Measurements from ENCODE around the gene SALL4.
"Not testable (repeated sequence)": the region's sequence is repeated elsewhere in the genome, so short reads cannot be mapped to it uniquely, and the experiment has no call there.

SALL4 gene

GRCh38 chr20:51830538-51830937 is 28.2 kb upstream of the SALL4 start:
- H3K79me2 ChIP-seq (ENCODE audit: low read length): no peaks in the 10 kb centered on the region

GRCh38 chr20:51828762-51829161 is 26.4 kb upstream of the SALL4 start:
- Histone ChIP-seq H3K27ac (ENCODE audit: low read length) (no peak overlapping the region), H4K20me1 (ENCODE audit: insufficient read depth, low read length) (peaks cover 3% of the 10 kb centered on the region; the same call in 1 of the 2 replicates), H3K79me2 (ENCODE audit: low read length) (no peaks in the 10 kb centered on the region), H3K9me3 (ENCODE audit: insufficient read depth, low read length) (no peaks in the 10 kb centered on the region), H3K4me1 (ENCODE audit: low read length) (peaks cover 8% of the 10 kb centered on the region), H2AFZ (ENCODE audit: low read depth, low read length) (no peak overlapping the region), H3K27me3 (ENCODE audit: low read depth, low read length) (peaks cover 5% of the 10 kb centered on the region; the same call in 1 of the 2 replicates), H3K4me3 (ENCODE audit: low read length) (no peak overlapping the region), H3K9ac (ENCODE audit: low read length) (no peak overlapping the region), H3K4me2 (ENCODE audit: low read length) (no peak overlapping the region), H3K36me3 (replicated peaks; ENCODE audit: low read depth, low read length) (no peaks in the 10 kb centered on the region)
- TF ChIP-seq EZH2phosphoT487 (IDR thresholded peaks at IDR 0.05; ENCODE audit: low read depth) (no peak), CTCF (IDR thresholded peaks at IDR 0.05; ENCODE audit: low read depth, low read length) (no peak)

More at GRCh38 chr20:51830538-51830937, 28.2 kb upstream of the SALL4 start:
- Histone ChIP-seq H3K27me3 (ENCODE audit: low read depth, low read length) (peaks cover 5% of the 10 kb centered on the region; the same call in 1 of the 2 replicates), H3K9me3 (ENCODE audit: insufficient read depth, low read length) (no peaks in the 10 kb centered on the region), H3K4me3 (ENCODE audit: low read length) (no peak overlapping the region), H3K36me3 (replicated peaks; ENCODE audit: low read depth, low read length) (no peaks in the 10 kb centered on the region), H3K4me2 (ENCODE audit: low read length) (no peak overlapping the region), H4K20me1 (ENCODE audit: insufficient read depth, low read length) (peaks cover 3% of the 10 kb centered on the region; the same call in 1 of the 2 replicates), H3K27ac (ENCODE audit: low read length) (no peak overlapping the region), H2AFZ (ENCODE audit: low read depth, low read length) (no peak overlapping the region), H3K9ac (ENCODE audit: low read length) (no peak overlapping the region), H3K4me1 (ENCODE audit: low read length) (peaks cover 8% of the 10 kb centered on the region)
- TF ChIP-seq CTCF (IDR thresholded peaks at IDR 0.05; ENCODE audit: low read depth, low read length) (no peak), EZH2phosphoT487 (IDR thresholded peaks at IDR 0.05; ENCODE audit: low read depth) (no peak)

GRCh38 chr20:51826372-51826771 is 24.1 kb upstream of the SALL4 start:
- TF ChIP-seq CTCF (IDR thresholded peaks at IDR 0.05; ENCODE audit: low read depth, low read length) (no peak), EZH2phosphoT487 (IDR thresholded peaks at IDR 0.05; ENCODE audit: low read depth) (no peak)
- H3K36me3 ChIP-seq (replicated peaks; ENCODE audit: low read depth, low read length): no peaks in the 10 kb centered on the region

GRCh38 chr20:51818479-51819008 is 16.2 kb upstream of the SALL4 start:
- TF ChIP-seq EZH2phosphoT487 (IDR thresholded peaks at IDR 0.05; ENCODE audit: low read depth) (no peak), CTCF (IDR thresholded peaks at IDR 0.05; ENCODE audit: low read depth, low read length) (no peak)
- H2AFZ ChIP-seq (ENCODE audit: low read depth, low read length): no peak overlapping the region
- no peak overlapping the region for H3K27ac ChIP-seq (ENCODE audit: low read length)
- H3K36me3 ChIP-seq (replicated peaks; ENCODE audit: low read depth, low read length): no peaks in the 10 kb centered on the region
- no peaks in the 10 kb centered on the region for H4K20me1 ChIP-seq (ENCODE audit: insufficient read depth, low read length)
- no peak overlapping the region for H3K9ac ChIP-seq (ENCODE audit: low read length)
- H3K27me3 ChIP-seq (ENCODE audit: low read depth, low read length): peaks cover 7% of the 10 kb centered on the region; the same call in 1 of the 2 replicates
- H3K9me3 ChIP-seq (ENCODE audit: insufficient read depth, low read length): no peaks in the 10 kb centered on the region
- H3K79me2 ChIP-seq (ENCODE audit: low read length): no peaks in the 10 kb centered on the region
- H3K4me3 ChIP-seq (ENCODE audit: low read length): no peak overlapping the region
- H3K4me2 ChIP-seq (ENCODE audit: low read length): no peak overlapping the region
- no peaks in the 10 kb centered on the region for H3K4me1 ChIP-seq (ENCODE audit: low read length)

More at GRCh38 chr20:51826372-51826771, 24.1 kb upstream of the SALL4 start:
- no peak overlapping the region for H3K4me2 ChIP-seq (ENCODE audit: low read length)
- H3K4me1 ChIP-seq (ENCODE audit: low read length): peaks cover 8% of the 10 kb centered on the region
- no peaks in the 10 kb centered on the region for H3K79me2 ChIP-seq (ENCODE audit: low read length)
- H3K9ac ChIP-seq (ENCODE audit: low read length): no peak overlapping the region
- H3K4me3 ChIP-seq (ENCODE audit: low read length): no peak overlapping the region
- no peak overlapping the region for H2AFZ ChIP-seq (ENCODE audit: low read depth, low read length)
- H3K27ac ChIP-seq (ENCODE audit: low read length): no peak overlapping the region
- peaks cover 3% of the 10 kb centered on the region; the same call in 1 of the 2 replicates for H3K27me3 ChIP-seq (ENCODE audit: low read depth, low read length)
- no peaks in the 10 kb centered on the region for H3K9me3 ChIP-seq (ENCODE audit: insufficient read depth, low read length)
- peaks cover 3% of the 10 kb centered on the region; the same call in 1 of the 2 replicates for H4K20me1 ChIP-seq (ENCODE audit: insufficient read depth, low read length)

- not testable (repeated sequence) for H3K9ac ChIP-seq (ENCODE audit: low read length); H3K36me3 ChIP-seq (replicated peaks; ENCODE audit: low read depth, low read length); H3K27ac ChIP-seq (ENCODE audit: low read length); H3K4me3 ChIP-seq (ENCODE audit: low read length); H4K20me1 ChIP-seq (ENCODE audit: insufficient read depth, low read length); H2AFZ ChIP-seq (ENCODE audit: low read depth, low read length); H3K4me1 ChIP-seq (ENCODE audit: low read length); H3K9me3 ChIP-seq (ENCODE audit: insufficient read depth, low read length); H3K4me2 ChIP-seq (ENCODE audit: low read length); H3K79me2 ChIP-seq (ENCODE audit: low read length)
- H3K27me3 ChIP-seq (ENCODE audit: low read depth, low read length): peaks cover 16% of the 10 kb centered on the region
Measured at GRCh38 chr20:51816856-51817255, 14.5 kb upstream of the SALL4 start.

Data from OCI-LY3 (cell line).